ENCODE data around the gene RBM25. TPM values are rescaled to one million over a fixed set of nuclear protein-coding genes. Genes with fewer than 3 reads are reported as not detected.

The RBM25 gene
- total RNA-seq, 4 donors from 2014 or later = 28.4 to 34.1 (median 30.1) TPM

DNA sequence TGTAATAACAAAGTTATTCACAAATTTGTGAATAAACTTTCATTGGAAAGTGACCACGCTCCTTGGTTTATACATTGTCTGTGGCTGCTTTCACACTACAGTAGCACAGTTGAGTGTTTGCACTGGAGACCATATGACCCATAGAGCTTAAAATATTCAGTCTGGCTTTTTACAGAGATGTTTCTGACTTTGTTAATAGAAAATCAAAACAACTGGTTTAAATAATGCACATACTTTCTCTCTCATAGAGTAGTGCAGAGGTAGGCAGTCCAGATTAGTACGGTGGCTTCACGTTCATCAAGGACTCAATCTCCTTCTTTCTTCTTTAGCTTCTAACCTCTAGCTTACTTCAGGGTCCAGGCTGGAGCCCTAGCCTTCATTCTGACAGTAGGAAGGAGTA is 114.2 kb downstream of the RBM25 start:
- in situ Hi-C loops (cut with MboI; ENCODE audit: low sequenced_read_pairs in 4 of 4) (loop anchor here in 2 of 4 donors (10.0 to 25.0 kb wide), 2 partner anchors 290 to 292 kb away; partner anchors contain the start of gene NUMB (in 1 of the 2)), intact Hi-C loops (cut with DNase I; ENCODE audit: low total_unique reads) (loop anchor here (2.0 to 10.0 kb wide), 2 partner anchors 102 to 300 kb away; no protein-coding TSS in a partner anchor)
- ATAC-seq (no peak), DNase-seq (no peak)
- Histone ChIP-seq H3K4me1 (peaks cover 0 to 3% of the 10 kb centered on the region in 2 donors), H3K4me3 (no peak overlapping the region), H3K36me3 (peaks cover 0 to 66% of the 10 kb centered on the region in 2 donors), H3K27ac (no peak overlapping the region), H3K27me3 (no peaks in the 10 kb centered on the region), H3K9me3 (no peaks in the 10 kb centered on the region)
- TF ChIP-seq, protein P1, sequence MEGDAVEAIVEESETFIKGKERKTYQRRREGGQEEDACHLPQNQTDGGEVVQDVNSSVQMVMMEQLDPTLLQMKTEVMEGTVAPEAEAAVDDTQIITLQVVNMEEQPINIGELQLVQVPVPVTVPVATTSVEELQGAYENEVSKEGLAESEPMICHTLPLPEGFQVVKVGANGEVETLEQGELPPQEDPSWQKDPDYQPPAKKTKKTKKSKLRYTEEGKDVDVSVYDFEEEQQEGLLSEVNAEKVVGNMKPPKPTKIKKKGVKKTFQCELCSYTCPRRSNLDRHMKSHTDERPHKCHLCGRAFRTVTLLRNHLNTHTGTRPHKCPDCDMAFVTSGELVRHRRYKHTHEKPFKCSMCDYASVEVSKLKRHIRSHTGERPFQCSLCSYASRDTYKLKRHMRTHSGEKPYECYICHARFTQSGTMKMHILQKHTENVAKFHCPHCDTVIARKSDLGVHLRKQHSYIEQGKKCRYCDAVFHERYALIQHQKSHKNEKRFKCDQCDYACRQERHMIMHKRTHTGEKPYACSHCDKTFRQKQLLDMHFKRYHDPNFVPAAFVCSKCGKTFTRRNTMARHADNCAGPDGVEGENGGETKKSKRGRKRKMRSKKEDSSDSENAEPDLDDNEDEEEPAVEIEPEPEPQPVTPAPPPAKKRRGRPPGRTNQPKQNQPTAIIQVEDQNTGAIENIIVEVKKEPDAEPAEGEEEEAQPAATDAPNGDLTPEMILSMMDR (IDR thresholded peaks at IDR 0.05 in 4 of 5, conservative IDR thresholded peaks at IDR 0.05 in 1 of 5) = no peak
- no peak for TF ChIP-seq POLR2A (IDR thresholded peaks at IDR 0.05)

DNA sequence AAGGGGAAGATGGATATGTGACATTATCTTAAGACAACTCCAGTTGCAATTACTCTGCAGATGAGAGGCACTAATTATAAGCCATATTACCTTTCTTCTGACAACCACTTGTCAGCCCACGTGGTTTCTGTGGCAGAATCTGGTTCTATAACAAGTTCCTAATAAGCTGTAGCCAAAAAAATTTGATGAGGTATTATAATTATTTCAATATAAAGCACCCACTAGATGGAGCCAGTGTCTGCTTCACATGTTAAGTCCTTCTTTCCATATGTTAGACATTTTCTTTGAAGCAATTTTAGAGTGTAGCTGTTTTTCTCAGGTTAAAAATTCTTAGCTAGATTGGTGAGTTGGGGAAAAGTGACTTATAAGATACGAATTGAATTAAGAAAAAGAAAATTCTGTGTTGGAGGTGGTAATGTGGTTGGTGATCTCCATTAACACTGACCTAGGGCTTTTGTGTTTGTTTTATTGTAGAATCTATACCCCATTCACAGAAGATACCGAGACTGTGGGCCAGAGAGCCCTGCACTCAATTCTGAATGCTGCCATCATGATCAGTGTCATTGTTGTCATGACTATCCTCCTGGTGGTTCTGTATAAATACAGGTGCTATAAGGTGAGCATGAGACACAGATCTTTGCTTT is 114.9 kb downstream of the RBM25 start:
- Histone ChIP-seq H3K27me3 (no peaks in the 10 kb centered on the region), H3K4me1 (peaks cover 0 to 3% of the 10 kb centered on the region in 2 donors), H3K27ac (no peak overlapping the region), H3K4me3 (no peak overlapping the region), H3K9me3 (no peaks in the 10 kb centered on the region), H3K36me3 (peaks cover 0 to 66% of the 10 kb centered on the region in 2 donors)
- TF ChIP-seq, protein P1 (IDR thresholded peaks at IDR 0.05 in 4 of 5, conservative IDR thresholded peaks at IDR 0.05 in 1 of 5) = peak; percentile 14 to 56 (median 27)
- TF ChIP-seq POLR2A (IDR thresholded peaks at IDR 0.05) = no peak
- intact Hi-C loops (cut with DNase I; ENCODE audit: low total_unique reads) (loop anchor here (2.0 to 10.0 kb wide), 2 partner anchors 102 to 300 kb away; no protein-coding TSS in a partner anchor), in situ Hi-C loops (cut with MboI; ENCODE audit: low sequenced_read_pairs in 4 of 4) (loop anchor here in 2 of 4 donors (10.0 to 25.0 kb wide), 2 partner anchors 289 to 292 kb away; partner anchors contain the start of gene NUMB (in 1 of the 2))
- ATAC-seq (no peak), DNase-seq (no peak)

Other genes with a start within 250 kb of the RBM25 start
- 10 to 100 TPM; 16.7 to 27.8 (median 20.3) TPM for gene DPF3, start 164.4 kb upstream of the RBM25 start, total RNA-seq
- gene DCAF4, start 132.1 kb upstream of the RBM25 start, total RNA-seq = 10 to 100 TPM; 13.9 to 38.3 (median 25.7) TPM
- 10 to 100 TPM; 16.7 to 28.3 (median 19.3) TPM for gene ZFYVE1, start 31.4 kb upstream of the RBM25 start, total RNA-seq
- 10 to 100 TPM; 21.4 to 49.0 (median 24.5) TPM for gene PSEN1, start 78.0 kb downstream of the RBM25 start, total RNA-seq
- gene PAPLN, start 179.0 kb downstream of the RBM25 start, total RNA-seq = 1 to 10 TPM; 1.9 to 5.0 (median 2.5) TPM